IPS-18a (cell line): ENCODE measurements around the gene ITGAE.

Experiments used
- H3K27ac ChIP-seq: one replicate; pipeline ENCODE4 v1.5.1; 2013; ENCODE audit warnings: low read length
- H3K27me3 ChIP-seq: one replicate; pipeline ENCODE4 v1.6.1; 2013; ENCODE audit warnings: mild to moderate bottlenecking, low read length; ENCODE audit not compliant: control insufficient read depth, insufficient read depth
- H3K36me3 ChIP-seq: one replicate; pipeline ENCODE4 v1.6.1; 2013; ENCODE audit warnings: low read depth, low read length; ENCODE audit not compliant: control insufficient read depth
- H3K4me1 ChIP-seq: one replicate; pipeline ENCODE4 v1.6.1; 2013; ENCODE audit warnings: low read depth, low read length; ENCODE audit not compliant: control insufficient read depth
- H3K4me3 ChIP-seq: one replicate; pipeline ENCODE4 v1.5.1; 2013; ENCODE audit warnings: low read length
- H3K9ac ChIP-seq: one replicate; pipeline ENCODE4 v1.6.1; 2013; ENCODE audit warnings: mild to moderate bottlenecking, low read length, moderate library complexity
- H3K9me3 ChIP-seq: one replicate; pipeline ENCODE4 v1.6.1; 2013; ENCODE audit warnings: low read depth, low read length; ENCODE audit not compliant: control insufficient read depth

Gene ITGAE

GRCh38 chr17:3683054-3683511 lies 117.9 kb downstream of the ITGAE start:
- Histone ChIP-seq H3K36me3 (no peaks in the 10 kb centered on the region), H3K9me3 (no peaks in the 10 kb centered on the region), H3K9ac (no peak overlapping the region), H3K4me3 (no peak overlapping the region), H3K27me3 (no peaks in the 10 kb centered on the region), H3K27ac (no peak overlapping the region), H3K4me1 (peaks cover 2% of the 10 kb centered on the region)

- H3K4me3 ChIP-seq, result no peak overlapping the region
- no peaks in the 10 kb centered on the region for H3K27me3 ChIP-seq
- H3K4me1 ChIP-seq, result peaks cover 6% of the 10 kb centered on the region
- H3K27ac ChIP-seq, result no peak overlapping the region
- no peak overlapping the region for H3K9ac ChIP-seq
- H3K36me3 ChIP-seq, result no peaks in the 10 kb centered on the region
- H3K9me3 ChIP-seq, result no peaks in the 10 kb centered on the region
These were observed 119.0 kb downstream of the ITGAE start for GRCh38 chr17:3682033-3682432.

DNA sequence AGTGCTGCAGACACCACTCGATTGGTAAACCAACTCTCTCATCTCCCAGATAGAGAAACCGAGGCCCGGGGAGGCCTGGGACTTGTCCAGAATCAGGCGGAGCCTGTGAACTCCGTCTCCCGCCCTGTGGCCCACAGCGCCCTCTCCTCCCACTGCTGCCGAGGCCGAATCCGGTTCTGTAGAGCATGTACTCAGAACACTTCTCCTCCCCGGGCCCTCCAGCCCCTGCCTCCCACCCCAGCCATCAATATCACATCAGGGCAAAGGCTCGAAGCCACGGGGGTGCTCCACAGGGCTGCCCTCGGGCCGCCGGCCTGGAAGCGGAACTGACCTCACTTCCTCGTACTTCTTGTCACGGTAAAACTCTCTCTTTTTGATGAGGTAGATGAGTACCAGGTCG lies 119.4 kb downstream of the ITGAE start:
- Histone ChIP-seq H3K9me3 (no peaks in the 10 kb centered on the region), H3K4me1 (peaks cover 6% of the 10 kb centered on the region), H3K27me3 (no peaks in the 10 kb centered on the region), H3K27ac (no peak overlapping the region), H3K9ac (no peak overlapping the region), H3K36me3 (no peaks in the 10 kb centered on the region), H3K4me3 (no peak overlapping the region)

DNA sequence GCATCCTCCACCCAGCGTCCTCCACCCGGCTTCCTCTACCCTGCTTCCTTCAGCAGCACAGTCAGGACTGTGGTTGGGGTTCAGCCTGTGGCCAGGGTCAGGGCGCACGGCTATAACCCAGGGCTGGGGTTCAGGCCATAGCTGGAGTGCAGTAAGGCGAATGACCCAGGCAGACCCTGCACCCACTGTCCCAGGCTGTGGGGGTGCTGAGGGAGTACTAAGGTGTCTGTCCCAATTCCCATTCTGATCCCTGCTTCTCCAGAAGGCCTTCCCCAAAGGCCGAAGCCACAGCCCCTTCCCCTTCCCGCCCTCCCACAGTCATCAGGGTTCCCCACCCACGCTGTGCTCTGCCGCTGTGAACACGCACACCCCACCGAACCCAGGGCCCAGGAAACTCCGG lies 119.9 kb downstream of the ITGAE start:
- Histone ChIP-seq H3K27ac (no peak overlapping the region), H3K4me1 (peaks cover 6% of the 10 kb centered on the region), H3K27me3 (no peaks in the 10 kb centered on the region), H3K4me3 (no peak overlapping the region), H3K9me3 (no peaks in the 10 kb centered on the region), H3K9ac (no peak overlapping the region), H3K36me3 (no peaks in the 10 kb centered on the region)

- no peaks in the 10 kb centered on the region for H3K27me3 ChIP-seq
- no peaks in the 10 kb centered on the region for H3K36me3 ChIP-seq
- no peak overlapping the region for H3K9ac ChIP-seq
- no peaks in the 10 kb centered on the region for H3K9me3 ChIP-seq
- H3K4me1 ChIP-seq, result peaks cover 6% of the 10 kb centered on the region
- H3K27ac ChIP-seq, result no peak overlapping the region
- no peak overlapping the region for H3K4me3 ChIP-seq
These were observed 121.4 kb downstream of the ITGAE start for GRCh38 chr17:3679531-3680126.

DNA sequence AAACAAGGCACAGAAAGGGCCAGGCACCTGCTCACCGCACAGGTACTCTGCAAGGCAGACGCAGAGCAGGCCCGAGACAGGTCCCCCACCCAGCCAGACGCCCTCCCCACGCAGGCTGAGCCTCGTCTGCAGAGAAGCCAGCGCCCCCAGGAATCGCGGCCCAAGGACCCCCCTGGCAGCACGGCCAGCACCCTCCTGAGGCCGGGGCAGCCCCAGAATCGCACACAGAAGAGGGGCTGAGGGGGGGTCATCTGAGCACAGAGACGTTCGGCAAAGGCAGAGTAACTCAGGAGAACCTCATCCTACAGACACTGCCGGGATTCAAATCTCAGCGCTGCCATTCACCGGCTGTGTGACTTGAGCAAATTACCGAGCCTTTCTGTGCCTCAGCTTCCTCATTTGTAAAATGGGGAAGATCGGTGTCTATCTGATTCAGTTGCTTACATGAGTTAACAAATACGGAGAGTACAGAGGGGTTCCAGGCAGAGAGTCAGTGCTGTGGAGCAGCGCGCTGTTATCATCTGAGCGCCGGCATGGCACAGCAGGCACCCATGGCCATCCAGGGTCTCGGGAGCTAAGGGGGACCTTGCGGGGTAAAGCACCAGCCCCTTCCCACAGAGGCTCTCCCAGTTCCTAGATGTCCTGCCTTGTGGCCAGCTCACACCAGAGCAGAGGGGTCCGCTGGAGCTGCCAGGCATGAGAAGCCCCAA lies 122.0 kb downstream of the ITGAE start:
- Histone ChIP-seq H3K27me3 (no peaks in the 10 kb centered on the region), H3K27ac (no peak overlapping the region), H3K36me3 (no peaks in the 10 kb centered on the region)

DNA sequence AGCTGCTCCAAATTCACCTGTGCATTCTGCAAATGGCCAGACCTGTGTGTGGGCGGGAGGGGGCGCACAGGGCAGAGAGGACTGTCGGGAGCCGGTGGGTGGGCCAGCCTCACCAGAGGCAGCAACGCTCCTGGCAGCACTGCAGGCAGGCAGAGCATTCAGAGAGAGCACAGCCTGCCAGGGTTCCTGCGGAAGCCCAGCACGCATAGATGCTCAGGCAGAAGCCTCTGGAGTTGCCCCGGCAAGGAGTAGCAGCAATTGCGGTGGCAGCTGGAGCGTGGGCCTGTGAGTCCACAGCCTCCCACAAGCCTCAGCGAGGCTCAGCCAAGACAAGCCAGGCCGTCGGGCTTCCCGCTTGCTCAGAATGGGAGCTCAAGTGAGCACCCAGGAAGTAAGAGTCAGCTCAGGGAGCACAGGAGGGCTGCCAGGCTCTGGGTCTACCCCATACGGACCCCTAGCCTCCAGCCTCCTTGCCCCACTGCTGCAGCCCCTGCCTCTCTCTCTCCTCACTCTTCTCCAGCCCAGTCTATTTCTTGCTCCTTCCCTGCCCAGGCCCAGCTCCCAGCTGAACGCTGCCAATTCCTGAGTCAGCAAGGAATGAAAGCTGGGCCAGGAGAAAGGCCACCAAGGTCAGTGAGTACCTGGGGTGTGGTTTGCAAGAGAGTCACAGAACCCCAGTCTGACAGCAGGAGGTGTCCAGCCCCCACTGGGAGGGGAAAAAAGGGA lies 122.7 kb downstream of the ITGAE start:
- no peak overlapping the region for H3K4me3 ChIP-seq
- peaks cover 6% of the 10 kb centered on the region for H3K4me1 ChIP-seq
- no peaks in the 10 kb centered on the region for H3K27me3 ChIP-seq
- no peak overlapping the region for H3K9ac ChIP-seq
- H3K27ac ChIP-seq, result no peak overlapping the region
- no peaks in the 10 kb centered on the region for H3K36me3 ChIP-seq
- no peaks in the 10 kb centered on the region for H3K9me3 ChIP-seq

More for the DNA sequence above, 122.0 kb downstream of the ITGAE start:
- H3K9me3 ChIP-seq, result no peaks in the 10 kb centered on the region
- H3K4me1 ChIP-seq, result peaks cover 6% of the 10 kb centered on the region
- no peak overlapping the region for H3K4me3 ChIP-seq
- no peak overlapping the region for H3K9ac ChIP-seq

DNA sequence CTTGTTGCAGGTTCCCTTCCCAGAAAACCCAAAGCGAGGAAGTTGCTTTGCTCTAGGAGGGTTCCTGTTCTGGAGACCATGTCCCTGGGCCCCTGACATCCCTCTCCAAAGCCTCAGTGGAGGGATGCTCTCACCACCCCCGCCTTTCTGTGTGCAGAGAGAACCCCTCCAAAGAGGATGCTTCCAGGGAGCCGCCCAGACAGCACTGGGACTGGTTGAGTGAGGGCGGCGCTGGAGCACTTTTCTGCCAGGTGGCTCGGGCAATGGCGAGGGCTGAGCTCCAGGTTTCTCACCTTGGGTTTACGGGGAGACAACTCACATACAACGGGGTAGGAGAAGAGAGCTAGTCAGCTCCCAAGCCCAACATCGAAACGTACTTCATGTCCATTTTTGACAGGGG lies 125.1 kb downstream of the ITGAE start:
- Histone ChIP-seq H3K9me3 (no peaks in the 10 kb centered on the region), H3K4me1 (peaks cover 6% of the 10 kb centered on the region)

DNA sequence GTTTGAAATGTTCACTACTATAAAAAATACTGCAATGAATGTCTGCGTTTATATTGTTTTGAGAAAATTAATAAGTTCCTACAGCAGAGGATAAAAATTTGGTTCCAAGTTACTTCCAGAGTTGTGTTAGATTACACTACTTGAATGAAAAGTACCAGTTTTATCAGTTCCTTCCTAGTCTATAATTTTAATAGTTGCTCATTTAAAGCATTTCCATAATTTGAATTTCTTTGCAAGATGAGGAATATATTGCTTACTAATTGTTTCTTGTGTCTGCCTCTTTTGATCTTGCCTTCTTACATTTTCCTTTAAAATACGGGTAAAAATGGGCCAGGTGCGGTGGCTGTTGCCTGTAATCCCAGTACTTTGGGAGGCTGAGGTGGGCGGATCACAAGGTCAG lies 128.4 kb downstream of the ITGAE start:
- H3K27me3 ChIP-seq, result no peaks in the 10 kb centered on the region
- peaks cover 3% of the 10 kb centered on the region for H3K4me1 ChIP-seq
- H3K36me3 ChIP-seq, result no peaks in the 10 kb centered on the region
- H3K9me3 ChIP-seq, result no peaks in the 10 kb centered on the region
- no peak overlapping the region for H3K9ac ChIP-seq
- H3K27ac ChIP-seq, result no peak overlapping the region
- H3K4me3 ChIP-seq, result no peak overlapping the region

More for the DNA sequence above, 125.1 kb downstream of the ITGAE start:
- no peak overlapping the region for H3K4me3 ChIP-seq
- H3K27ac ChIP-seq, result no peak overlapping the region
- H3K27me3 ChIP-seq, result no peaks in the 10 kb centered on the region
- H3K9ac ChIP-seq, result no peak overlapping the region
- H3K36me3 ChIP-seq, result no peaks in the 10 kb centered on the region

DNA sequence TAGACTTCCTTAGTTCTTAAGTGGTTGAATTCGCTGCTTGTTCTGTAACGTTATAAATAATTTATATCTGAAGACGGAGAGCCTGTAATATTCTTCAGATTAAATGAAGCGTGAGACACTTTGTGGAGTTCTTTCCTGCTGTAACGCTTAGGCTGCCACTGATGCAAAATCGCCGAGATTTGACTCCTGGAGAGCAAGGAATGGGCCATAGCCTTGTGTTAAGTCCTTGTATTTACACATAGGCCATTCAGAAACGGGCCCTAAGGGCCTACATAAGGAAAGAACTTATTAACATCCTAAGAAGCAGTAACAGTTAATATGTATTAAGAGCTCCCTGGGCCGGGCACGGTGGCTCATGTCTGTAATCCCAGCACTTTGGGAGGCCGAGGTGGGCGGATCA lies 131.4 kb downstream of the ITGAE start:
- no peaks in the 10 kb centered on the region for H3K36me3 ChIP-seq
- H3K27me3 ChIP-seq, result no peaks in the 10 kb centered on the region
- H3K4me3 ChIP-seq, result peak overlapping the region; percentile 92
- no peaks in the 10 kb centered on the region for H3K9me3 ChIP-seq
- no peak overlapping the region for H3K27ac ChIP-seq
- peaks cover 3% of the 10 kb centered on the region for H3K4me1 ChIP-seq
- peak overlapping the region; percentile 94 for H3K9ac ChIP-seq

- Histone ChIP-seq H3K9me3 (no peaks in the 10 kb centered on the region), H3K4me3 (peak overlapping the region; percentile 92), H3K27me3 (no peaks in the 10 kb centered on the region), H3K9ac (peak overlapping the region; percentile 94), H3K4me1 (peaks cover 3% of the 10 kb centered on the region), H3K27ac (peak overlapping the region; percentile 59), H3K36me3 (no peaks in the 10 kb centered on the region)
These were observed 132.0 kb downstream of the ITGAE start for GRCh38 chr17:3669085-3669347.
